Rectal smooth muscle tissue (tissue), 1 donor: Measurements from ENCODE around the gene MTPN.

Experiments
- H3K27ac ChIP-seq: one replicate; pipeline ENCODE4 v1.7.0; 2013; ENCODE audit warnings: low read depth, low read length, inconsistent platforms
- H3K27me3 ChIP-seq: one replicate; pipeline ENCODE4 v1.7.0; 2013; ENCODE audit warnings: low read length; ENCODE audit not compliant: control insufficient read depth, insufficient read depth
- H3K36me3 ChIP-seq: one replicate; pipeline ENCODE4 v1.7.0; 2013; ENCODE audit warnings: low read length; ENCODE audit not compliant: control insufficient read depth, insufficient read depth
- H3K4me1 ChIP-seq: one replicate; pipeline ENCODE4 v1.7.0; 2013; ENCODE audit warnings: low read length; ENCODE audit not compliant: control insufficient read depth, insufficient read depth
- H3K4me3 ChIP-seq: one replicate; pipeline ENCODE4 v1.7.0; 2013; ENCODE audit warnings: low read length
- H3K9ac ChIP-seq: one replicate; pipeline ENCODE4 v1.7.0; 2013; ENCODE audit warnings: low read length

The MTPN gene

DNA sequence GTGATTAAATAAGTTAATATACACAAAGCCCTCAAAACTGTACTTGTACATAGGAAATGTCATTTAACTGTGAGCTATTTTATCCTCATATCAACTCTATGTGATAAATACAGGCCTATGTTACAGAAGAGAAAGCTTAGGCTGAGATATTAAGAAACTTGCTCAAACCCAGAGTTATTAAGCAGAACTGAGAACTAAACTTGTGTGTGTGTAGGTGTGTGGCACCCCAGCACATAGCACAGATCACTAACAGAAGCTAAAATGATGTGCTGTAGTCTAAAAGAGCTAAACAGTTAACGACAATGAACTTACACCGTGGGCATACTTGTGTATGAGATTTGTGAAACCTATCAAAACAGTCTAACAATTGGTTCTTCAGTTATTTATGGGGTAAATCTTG, 34.5 kb downstream of the MTPN start:
- Histone ChIP-seq H3K36me3 (no peaks in the 10 kb centered on the region), H3K4me3 (no peak overlapping the region), H3K4me1 (no peaks in the 10 kb centered on the region), H3K27ac (no peak overlapping the region), H3K9ac (no peak overlapping the region), H3K27me3 (no peaks in the 10 kb centered on the region)

DNA sequence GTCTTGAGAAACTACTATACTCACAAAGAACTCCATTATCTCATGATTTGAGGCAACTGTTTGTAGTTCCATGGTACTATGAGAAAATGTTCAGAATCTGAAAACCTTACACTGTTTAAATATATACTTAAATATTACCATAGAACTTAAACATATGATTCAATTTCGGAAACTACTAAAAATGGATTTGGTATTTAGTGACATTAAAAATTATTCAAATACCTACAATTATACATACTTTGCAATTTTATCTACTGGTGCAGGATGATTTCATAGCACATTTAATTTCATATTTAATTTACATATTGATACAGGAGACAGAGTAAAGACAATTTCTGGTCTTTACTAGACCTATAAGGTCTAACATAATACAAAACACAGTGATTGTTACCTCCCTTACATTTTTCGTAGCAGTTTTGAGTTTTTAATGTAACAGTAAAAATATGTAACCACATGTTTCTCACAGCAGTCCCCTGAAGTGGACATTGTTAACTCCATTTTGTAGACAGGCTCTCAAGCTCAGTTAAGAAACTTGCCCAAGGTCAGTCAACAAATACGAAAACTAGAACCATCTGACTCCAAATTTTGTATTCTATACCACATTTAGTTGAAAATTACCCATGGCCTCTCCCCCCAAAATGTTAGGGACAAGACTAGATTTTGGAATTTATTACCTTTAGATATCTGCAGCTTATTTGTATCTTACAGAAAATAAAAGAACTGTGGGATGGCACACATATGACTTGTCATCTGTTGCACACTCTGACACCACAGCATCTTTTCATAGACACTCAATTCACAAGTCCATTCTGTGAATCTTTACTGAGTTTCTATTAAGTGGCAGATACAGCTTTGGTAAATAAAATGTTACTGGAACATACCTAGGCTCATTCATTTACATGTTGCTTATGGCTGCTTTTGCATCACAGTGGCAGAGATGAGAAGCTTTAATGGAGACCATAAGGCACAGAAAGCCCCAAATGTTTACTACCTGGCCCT, 36.8 kb downstream of the MTPN start:
- no peaks in the 10 kb centered on the region for H3K4me1 ChIP-seq
- no peak overlapping the region for H3K4me3 ChIP-seq
- no peaks in the 10 kb centered on the region for H3K27me3 ChIP-seq
- H3K36me3 ChIP-seq, result no peaks in the 10 kb centered on the region
- no peak overlapping the region for H3K27ac ChIP-seq
- H3K9ac ChIP-seq, result no peak overlapping the region

DNA sequence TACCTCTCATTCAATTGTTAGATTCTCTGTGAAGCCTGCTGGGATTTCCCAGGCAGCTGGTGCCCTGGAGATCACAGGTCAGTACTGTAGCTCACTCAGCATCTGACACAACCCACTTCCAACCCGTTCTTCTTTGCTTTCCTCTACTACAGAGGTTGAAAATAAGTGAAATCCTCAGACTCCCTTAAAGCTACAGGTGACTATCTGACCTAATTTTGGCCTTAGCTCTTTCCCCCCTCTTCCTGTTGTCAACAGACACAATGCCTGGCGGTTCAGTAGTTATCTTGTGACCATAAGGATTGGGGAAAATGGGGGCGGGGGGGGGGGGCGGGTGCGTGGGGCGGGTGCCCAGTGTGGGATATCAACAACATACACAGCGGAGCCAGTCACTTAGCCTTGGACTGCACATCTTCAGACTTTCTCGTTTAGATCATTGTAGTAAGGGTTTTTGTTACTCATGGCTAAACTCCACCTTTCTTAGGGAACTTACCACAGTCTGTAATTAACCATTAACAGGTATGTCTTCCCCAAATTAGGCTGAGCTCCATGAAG, 37.8 kb downstream of the MTPN start:
- Histone ChIP-seq H3K27ac (no peak overlapping the region), H3K4me3 (no peak overlapping the region), H3K27me3 (no peaks in the 10 kb centered on the region), H3K9ac (no peak overlapping the region), H3K36me3 (no peaks in the 10 kb centered on the region), H3K4me1 (no peaks in the 10 kb centered on the region)

DNA sequence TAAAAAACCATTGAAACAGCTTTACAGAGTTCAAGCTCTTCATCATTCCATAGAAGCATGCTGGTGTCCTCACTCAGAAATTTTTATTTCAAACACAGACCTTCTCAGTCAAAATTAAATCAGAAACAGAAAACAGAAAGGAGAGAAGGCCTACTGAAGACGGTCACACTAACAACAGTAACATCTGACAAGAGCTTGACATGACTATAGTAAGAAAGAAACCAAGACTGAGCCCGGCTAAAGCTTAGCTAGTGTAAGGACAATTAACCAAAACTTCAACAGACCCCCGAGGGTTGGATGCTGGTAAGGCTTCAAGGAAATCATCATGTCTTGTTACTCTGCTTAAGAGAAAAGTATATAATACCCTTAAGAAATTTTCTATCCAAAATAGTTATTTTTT, 38.6 kb downstream of the MTPN start:
- no peak overlapping the region for H3K9ac ChIP-seq
- H3K27me3 ChIP-seq, result no peaks in the 10 kb centered on the region
- H3K27ac ChIP-seq, result no peak overlapping the region
- H3K36me3 ChIP-seq, result no peaks in the 10 kb centered on the region
- no peaks in the 10 kb centered on the region for H3K4me1 ChIP-seq
- no peak overlapping the region for H3K4me3 ChIP-seq

DNA sequence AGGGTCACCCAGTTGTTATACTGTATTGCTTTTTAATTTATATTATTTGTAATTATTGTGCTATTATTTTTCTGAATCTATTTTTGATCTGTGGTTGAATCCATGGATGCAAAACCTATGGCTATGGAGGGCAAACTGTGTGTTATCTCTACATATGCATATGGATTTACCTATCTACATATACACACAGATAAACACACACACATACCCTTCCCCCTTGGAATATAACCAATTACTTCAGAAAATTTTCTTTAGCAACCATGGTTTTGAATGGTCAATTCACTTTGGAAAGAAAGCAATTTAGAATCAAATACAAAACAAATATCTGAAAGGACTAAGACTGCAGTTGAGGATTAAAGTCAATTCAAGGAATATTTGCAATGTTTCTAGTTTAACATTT, 39.1 kb downstream of the MTPN start:
- H3K9ac ChIP-seq, result no peak overlapping the region
- no peaks in the 10 kb centered on the region for H3K4me1 ChIP-seq
- H3K27me3 ChIP-seq, result no peaks in the 10 kb centered on the region
- H3K36me3 ChIP-seq, result no peaks in the 10 kb centered on the region
- H3K4me3 ChIP-seq, result no peak overlapping the region
- H3K27ac ChIP-seq, result no peak overlapping the region

DNA sequence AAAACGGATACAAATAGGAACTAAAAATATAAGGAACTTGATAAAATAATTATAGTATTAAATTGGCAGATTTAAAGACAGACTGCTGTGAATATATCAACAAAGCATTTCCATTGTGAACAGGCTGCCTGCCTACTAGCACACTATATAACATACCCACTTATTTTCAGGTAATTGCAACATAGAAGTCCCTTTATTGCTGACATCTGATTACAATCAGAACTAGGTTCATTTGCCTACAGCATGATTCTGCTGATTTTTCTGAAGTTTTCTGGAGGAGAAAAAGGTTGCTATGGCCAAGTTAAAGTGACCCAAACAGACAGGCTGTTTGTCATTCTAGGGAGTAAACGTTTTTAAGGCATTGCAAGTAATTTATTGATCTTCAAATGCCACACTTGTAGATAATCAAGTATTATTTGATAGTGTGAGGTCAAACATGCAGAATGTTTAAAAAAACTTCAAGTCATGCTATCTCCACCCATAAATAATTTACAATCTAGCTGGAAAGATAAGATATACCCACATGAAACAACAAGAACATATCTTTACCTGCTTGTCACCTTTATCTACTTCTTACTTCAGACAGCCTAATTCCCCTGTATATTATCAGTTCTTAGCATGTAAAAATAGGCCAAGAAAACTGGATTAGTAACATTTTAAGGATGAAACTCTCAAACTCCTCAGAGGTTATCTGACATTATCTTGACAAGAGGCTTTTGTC, 40.5 kb downstream of the MTPN start:
- no peaks in the 10 kb centered on the region for H3K36me3 ChIP-seq
- H3K27me3 ChIP-seq, result no peaks in the 10 kb centered on the region
- H3K4me1 ChIP-seq, result no peaks in the 10 kb centered on the region
- H3K9ac ChIP-seq, result no peak overlapping the region
- no peak overlapping the region for H3K27ac ChIP-seq
- H3K4me3 ChIP-seq, result no peak overlapping the region

DNA sequence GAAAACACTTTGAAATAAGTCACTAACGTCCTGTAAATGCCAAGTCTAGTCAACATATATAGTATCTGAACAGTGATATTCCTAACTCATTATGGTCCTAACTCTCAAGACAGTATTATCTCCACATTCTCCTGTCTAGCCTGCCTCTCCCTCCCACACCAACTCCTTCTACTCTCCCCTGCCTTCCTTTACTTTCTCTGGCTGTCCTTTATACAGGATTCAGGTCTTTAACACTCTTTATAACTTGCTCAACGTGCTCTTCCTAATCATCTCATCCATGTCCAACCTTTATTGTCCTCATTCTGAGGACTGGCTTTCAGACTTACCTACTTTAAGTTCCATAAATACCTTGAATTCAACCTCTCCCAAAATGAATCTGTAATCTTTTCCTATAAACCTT, 42.5 kb downstream of the MTPN start:
- H3K9ac ChIP-seq, result no peak overlapping the region
- H3K36me3 ChIP-seq, result no peaks in the 10 kb centered on the region
- H3K4me1 ChIP-seq, result peaks cover 12% of the 10 kb centered on the region
- H3K27me3 ChIP-seq, result no peaks in the 10 kb centered on the region
- no peak overlapping the region for H3K27ac ChIP-seq
- no peak overlapping the region for H3K4me3 ChIP-seq

DNA sequence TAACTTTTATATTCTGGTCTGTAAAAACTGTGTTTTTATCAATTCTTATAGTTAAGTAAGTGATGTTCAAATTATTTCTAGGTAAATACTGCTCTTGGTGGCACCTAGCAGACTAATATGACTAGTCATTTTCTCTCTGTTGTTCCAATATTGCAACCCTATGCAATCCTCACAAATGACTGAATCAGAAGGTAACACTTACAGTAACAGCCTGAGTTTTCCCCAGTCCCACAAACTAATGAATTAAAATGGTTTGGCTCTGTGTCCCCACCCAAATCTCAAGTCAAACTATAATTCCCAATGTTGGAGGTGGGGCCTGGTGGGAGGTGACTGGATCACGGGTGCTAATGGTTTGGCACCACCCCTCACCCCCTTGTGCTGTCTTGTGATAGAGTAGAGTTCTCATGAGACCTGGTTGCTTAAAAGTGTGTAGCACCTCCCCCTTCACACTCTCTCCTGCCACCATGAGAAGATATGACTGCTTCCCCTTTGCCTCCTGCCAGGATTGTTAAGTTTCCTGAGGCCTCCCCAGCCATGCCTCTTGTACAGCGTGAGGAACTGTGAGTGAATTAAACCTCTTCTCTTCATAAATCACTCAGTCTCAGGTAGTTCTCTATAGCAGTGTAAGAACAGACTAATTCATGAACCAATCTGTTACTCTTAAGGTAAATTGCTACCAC, 43.5 kb downstream of the MTPN start:
- Histone ChIP-seq H3K27ac (no peak overlapping the region), H3K36me3 (no peaks in the 10 kb centered on the region), H3K27me3 (no peaks in the 10 kb centered on the region), H3K4me1 (peaks cover 22% of the 10 kb centered on the region), H3K4me3 (no peak overlapping the region), H3K9ac (no peak overlapping the region)

DNA sequence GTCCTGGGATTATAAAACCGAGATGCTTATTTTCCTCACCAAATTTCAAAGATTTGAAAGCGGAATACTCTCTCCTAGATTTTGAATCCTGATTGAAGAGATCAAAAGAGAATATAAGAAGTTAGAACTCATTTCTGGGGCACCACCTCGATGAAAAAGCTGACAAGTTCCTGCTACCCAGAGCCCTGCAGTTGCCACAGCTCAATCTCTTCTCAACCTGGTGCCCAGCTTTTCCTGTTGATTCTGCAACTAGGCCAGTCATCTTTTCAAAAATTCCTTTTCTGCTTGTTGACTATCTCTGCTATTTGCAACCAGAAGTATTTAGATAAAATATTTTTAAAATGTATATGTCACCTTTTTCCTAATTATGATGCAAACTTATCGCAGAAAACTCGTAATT, 45.0 kb downstream of the MTPN start:
- Histone ChIP-seq H3K27me3 (no peaks in the 10 kb centered on the region), H3K27ac (no peak overlapping the region), H3K36me3 (no peaks in the 10 kb centered on the region), H3K4me3 (no peak overlapping the region), H3K4me1 (peaks cover 22% of the 10 kb centered on the region), H3K9ac (no peak overlapping the region)

DNA sequence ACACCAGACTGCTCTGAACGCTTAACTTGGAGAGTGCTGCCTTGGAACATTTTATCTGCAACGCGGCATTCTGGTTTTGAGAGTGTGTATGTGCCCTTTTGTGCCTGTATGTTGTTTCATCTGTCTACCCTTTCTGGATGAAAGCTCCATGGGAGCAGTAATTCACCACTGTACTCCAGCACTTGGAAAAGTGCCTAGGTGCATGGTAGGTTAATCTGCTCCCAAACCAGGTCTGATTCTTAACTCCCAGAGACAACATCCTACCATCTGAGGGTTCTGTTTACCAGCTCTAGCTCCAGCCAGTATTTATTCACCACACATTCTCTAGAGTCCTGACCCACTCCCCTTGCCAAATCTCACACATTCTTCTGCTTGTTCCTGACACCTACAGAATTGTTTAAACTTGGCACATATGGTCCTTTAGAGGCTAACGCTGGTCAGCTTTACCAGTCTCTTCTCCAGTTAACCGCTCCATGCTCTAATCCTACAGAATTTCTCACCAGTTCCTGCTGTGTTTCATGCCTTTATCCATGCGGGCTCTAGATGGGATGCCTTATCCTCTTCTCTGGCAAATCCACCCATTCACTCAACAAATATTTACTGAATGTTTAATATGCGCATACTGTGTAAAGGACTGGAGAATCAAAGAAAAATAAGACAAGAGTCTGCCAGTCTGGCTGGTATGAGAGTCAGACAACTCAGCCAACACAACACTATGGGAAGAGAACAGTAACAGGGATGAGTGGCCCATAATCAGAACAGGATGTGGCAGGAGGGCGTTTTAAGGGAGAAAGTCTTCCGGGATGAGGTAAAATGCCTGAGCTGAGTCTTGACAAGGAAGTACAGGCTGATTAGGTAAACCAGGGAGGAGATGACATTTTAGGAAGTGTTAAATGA, 46.3 kb downstream of the MTPN start:
- peaks cover 22% of the 10 kb centered on the region for H3K4me1 ChIP-seq
- H3K4me3 ChIP-seq, result no peak overlapping the region
- H3K27ac ChIP-seq, result no peak overlapping the region
- no peaks in the 10 kb centered on the region for H3K36me3 ChIP-seq
- H3K9ac ChIP-seq, result no peak overlapping the region
- H3K27me3 ChIP-seq, result no peaks in the 10 kb centered on the region

DNA sequence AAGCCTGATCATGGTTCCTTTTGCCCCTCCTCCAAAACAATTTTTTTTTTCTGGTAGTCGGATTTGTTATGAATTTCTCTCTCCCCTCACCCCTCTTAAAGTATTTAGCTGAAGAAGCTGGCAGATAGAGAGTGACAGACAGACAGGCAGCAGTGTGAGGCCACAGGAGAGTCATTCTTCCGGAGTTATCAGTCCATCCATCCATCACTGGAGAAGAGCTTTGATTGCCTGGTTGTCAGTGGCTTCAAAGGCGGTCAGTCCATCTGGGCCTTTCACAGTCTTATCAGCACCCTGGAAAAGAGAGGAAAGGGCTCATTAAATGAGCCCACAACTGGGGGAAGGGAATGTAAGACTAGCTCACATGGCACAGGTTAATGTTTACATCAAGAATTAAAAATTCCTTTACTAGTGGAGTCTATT, 47.4 kb downstream of the MTPN start:
- H3K36me3 ChIP-seq, result no peaks in the 10 kb centered on the region
- H3K4me1 ChIP-seq, result peaks cover 22% of the 10 kb centered on the region
- peak overlapping the region; percentile 9 for H3K27ac ChIP-seq

More for the DNA sequence above, 47.4 kb downstream of the MTPN start:
- Histone ChIP-seq H3K4me3 (no peak overlapping the region), H3K9ac (no peak overlapping the region), H3K27me3 (no peaks in the 10 kb centered on the region)
